Right lung (tissue), 10 donors: ENCODE results near the gene HMG20B. TPM values are rescaled to one million over a fixed set of nuclear protein-coding genes. Genes with fewer than 3 reads are reported as not detected.
"Not testable (repeated sequence)": the region's sequence is repeated elsewhere in the genome, so short reads cannot be mapped to it uniquely, and the experiment has no call there.

Experiments
- DNase-seq, 2 donors: peaks; one replicate each; pipeline ENCODE4 v3.0.0-alpha.2; 2013
- long read RNA-seq, 8 donors: transcript quantifications; one replicate each; lab custom pipeline, GENCODE V29; 2026
- polyA plus RNA-seq, 5 donors: library from polyadenylated mRNA; unstranded; fragments of 120-200 nt; gene quantifications; one replicate each; pipeline versions ENCODE4 v1.2.1 to v1.2.3, GENCODE V29; 2013; ENCODE audit warnings: inconsistent platforms in 1 of 5, low replicate concordance in 1 of 5; ENCODE audit not compliant: insufficient read length in 5 of 5, insufficient read depth in 1 of 5

The HMG20B gene
- polyA plus RNA-seq: 100 to 1,000 TPM in 1 of 5 donors, 10 to 100 TPM in 4; 72.5 to 129 (median 85.3) TPM
- long read RNA-seq, donor 1, transcript HMG20B-202 (10 exons, 1,596 nt): major isoform, 40 of 97 reads
- long read RNA-seq, donor 1, transcript HMG20B-209 (3 exons, 806 nt): minor isoform, 12 of 97 reads
- long read RNA-seq, donor 1, partial matches to known transcripts: 22 of 97 reads
- long read RNA-seq, donor 1, other reads (novel, unspliced or antisense): 20 of 97 reads
- long read RNA-seq, donor 2, transcript HMG20B-202 (10 exons, 1,596 nt): major isoform, 25 of 33 reads
- long read RNA-seq, donor 2, partial matches to known transcripts: 5 of 33 reads
- long read RNA-seq, donor 2, other reads (novel, unspliced or antisense): 0 of 33 reads
- long read RNA-seq, donor 3, transcript HMG20B-202 (10 exons, 1,596 nt): major isoform, 25 of 55 reads
- long read RNA-seq, donor 3, transcript HMG20B-209 (3 exons, 806 nt): minor isoform, 7 of 55 reads
- long read RNA-seq, donor 3, partial matches to known transcripts: 19 of 55 reads
- long read RNA-seq, donor 3, other reads (novel, unspliced or antisense): 0 of 55 reads
- long read RNA-seq, donor 4, transcript HMG20B-202 (10 exons, 1,596 nt): major isoform, 14 of 23 reads
- long read RNA-seq, donor 4, transcript HMG20B-209 (3 exons, 806 nt): minor isoform, 5 of 23 reads
- long read RNA-seq, donor 4, partial matches to known transcripts: 0 of 23 reads
- long read RNA-seq, donor 4, other reads (novel, unspliced or antisense): 0 of 23 reads
- long read RNA-seq, donor 5, transcript HMG20B-202 (10 exons, 1,596 nt): major isoform, 35 of 83 reads
- long read RNA-seq, donor 5, transcript HMG20B-209 (3 exons, 806 nt): minor isoform, 7 of 83 reads
- long read RNA-seq, donor 5, partial matches to known transcripts: 24 of 83 reads
- long read RNA-seq, donor 5, other reads (novel, unspliced or antisense): 11 of 83 reads
- long read RNA-seq, donor 6, transcript HMG20B-209 (3 exons, 806 nt): minor isoform, 7 of 68 reads
- long read RNA-seq, donor 6, transcript HMG20B-202 (10 exons, 1,596 nt): major isoform, 43 of 68 reads
- long read RNA-seq, donor 6, partial matches to known transcripts: 15 of 68 reads
- long read RNA-seq, donor 6, other reads (novel, unspliced or antisense): 0 of 68 reads
- long read RNA-seq, donor 7, transcript HMG20B-202 (10 exons, 1,596 nt): major isoform, 40 of 53 reads
- long read RNA-seq, donor 7, partial matches to known transcripts: 7 of 53 reads
- long read RNA-seq, donor 7, other reads (novel, unspliced or antisense): 0 of 53 reads
- long read RNA-seq, donor 8, transcript HMG20B-202 (10 exons, 1,596 nt): major isoform, 22 of 30 reads
- long read RNA-seq, donor 8, partial matches to known transcripts: 0 of 30 reads
- long read RNA-seq, donor 8, other reads (novel, unspliced or antisense): 5 of 30 reads

GRCh38 chr19:3572855-3573161, at the start of gene HMG20B:
TSS of gene HMG20B (plus strand) at chr19:3572944. CDS start at chr19:3573310, 366 bp downstream.
- DNase-seq: no peak

DNA sequence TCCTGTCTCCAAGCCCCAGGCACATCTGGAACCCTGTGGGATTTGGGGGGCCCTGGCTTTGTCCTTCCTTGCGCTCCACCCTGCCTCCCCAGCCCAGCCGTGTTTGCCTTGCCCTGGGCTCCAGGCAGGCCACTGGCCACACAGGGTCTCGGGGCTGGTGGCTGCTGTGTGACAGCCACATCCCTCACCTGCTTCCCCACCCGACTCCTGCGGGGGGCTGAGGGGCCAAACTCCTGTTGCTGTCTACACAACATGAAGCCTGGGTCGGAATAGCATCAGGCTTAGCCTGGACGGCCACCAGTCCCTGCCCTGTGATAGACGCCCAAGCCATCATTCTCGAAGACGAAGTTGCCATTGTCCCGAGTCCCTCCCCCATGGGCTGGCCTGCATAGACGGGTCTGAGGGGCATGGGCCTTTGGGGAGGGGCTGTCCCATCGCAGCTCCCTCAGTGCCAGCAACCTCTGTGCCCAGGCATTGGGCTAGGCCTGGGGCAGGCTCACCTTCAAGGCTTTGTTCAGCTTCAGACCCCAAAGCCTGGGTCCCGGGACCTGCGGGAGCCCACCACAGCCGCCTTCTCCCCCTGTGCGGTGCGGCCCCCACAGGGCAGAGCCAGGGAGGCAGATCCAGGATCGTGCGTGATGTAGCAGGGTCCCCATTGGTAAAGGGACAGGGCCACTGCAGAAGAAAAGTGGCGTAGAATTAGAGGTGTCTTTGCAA, 49.2 kb upstream of the HMG20B start:
- DNase-seq: no peak

DNA sequence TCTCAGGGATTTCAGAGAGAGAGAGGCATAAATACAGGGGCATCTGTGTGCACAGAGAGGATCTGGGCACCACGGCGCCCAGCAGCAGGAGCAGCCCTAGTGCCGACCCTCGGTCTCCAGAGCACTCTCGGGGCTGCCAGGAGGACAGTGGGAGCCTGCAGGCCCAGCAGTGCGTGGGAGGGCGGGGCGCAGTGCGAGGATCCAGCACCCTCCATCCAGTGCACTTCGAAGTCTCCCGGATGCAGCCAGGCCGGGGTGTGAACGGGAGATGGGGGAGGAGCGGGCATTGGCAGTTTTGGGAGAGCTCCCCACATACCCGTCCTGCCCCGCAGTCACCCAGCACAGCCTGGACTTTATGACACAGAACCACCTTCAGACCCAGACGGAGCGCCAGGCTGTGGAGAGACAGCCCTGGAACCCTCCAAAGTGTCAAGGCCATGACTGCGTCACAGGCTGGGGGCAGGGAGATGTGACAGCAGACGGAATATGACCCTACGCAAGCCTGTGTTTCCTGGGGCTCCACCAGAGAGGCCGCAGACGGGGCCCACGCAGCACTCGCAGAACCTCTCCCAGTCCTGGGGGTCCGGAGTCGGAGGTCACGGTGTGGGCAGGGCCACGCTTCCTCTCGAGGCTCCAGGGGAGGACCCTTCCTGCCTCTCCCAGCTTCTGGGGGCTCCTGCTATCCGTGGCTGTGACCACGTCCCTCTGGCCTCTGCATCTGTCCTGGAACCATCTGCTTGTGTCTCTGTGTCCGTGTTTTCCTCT, 48.5 kb upstream of the HMG20B start:
- DNase-seq: no peak

- no peak for DNase-seq
Measured at GRCh38 chr19:3524904-3525451, 47.8 kb upstream of the HMG20B start.

DNA sequence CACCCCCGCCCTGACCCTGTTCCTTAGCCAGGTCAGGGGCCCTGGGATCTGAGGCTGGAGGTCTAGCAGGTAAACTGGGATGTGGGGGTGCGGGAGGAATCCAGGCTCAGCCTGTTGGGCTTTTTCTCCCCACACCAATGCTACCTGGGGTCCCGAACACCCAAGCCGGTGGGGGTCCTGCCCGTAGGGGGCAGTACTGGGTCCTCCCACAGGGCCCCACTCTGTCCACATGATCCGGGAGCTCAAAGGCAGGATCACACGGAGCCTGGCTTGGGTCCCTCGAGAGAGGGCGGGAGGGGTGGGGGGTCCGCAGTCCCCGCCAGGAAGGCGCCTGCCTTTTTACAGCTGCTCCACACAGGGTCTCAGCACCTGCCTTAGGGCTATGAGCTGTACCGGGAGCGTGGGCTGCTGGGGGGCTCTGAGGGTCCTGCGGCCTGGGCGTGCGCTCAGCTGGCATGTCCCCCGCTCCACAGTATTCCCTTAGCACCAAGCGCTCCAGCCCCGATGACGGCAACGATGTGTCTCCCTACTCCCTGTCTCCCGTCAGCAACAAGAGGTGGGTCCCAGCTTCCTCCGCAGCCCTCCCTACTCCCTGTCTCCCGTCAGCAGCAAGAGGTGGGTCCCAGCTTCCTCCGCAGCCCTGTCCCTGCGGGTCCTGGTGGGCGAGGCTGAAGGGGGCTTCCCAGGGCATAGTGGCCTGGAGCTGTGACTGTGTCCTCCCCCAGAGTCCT, 46.1 kb upstream of the HMG20B start:
- no peak for DNase-seq

GRCh38 chr19:3527238-3527910, 45.4 kb upstream of the HMG20B start:
- DNase-seq: no peak

GRCh38 chr19:3528080-3528479, 44.7 kb upstream of the HMG20B start:
- DNase-seq: no peak

GRCh38 chr19:3528539-3529211, 44.1 kb upstream of the HMG20B start:
- DNase-seq: no peak

DNA sequence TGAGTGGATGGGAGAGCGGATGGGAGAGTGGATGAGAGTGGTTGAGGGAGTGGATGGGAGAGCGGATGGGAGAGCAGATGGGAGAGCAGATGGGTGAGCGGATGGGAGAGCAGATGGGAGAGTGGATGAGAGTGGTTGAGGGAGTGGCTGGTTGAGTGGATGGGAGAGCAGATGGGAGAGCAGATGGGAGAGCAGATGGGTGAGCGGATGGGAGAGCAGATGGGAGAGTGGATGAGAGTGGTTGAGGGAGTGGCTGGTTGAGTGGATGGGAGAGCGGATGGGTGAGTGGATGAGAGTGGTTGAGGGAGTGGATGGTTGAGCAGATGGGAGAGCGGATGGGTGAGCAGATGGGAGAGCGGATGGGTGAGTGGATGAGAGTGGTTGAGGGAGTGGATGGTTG, 43.4 kb upstream of the HMG20B start:
- DNase-seq: not testable (repeated sequence)

DNA sequence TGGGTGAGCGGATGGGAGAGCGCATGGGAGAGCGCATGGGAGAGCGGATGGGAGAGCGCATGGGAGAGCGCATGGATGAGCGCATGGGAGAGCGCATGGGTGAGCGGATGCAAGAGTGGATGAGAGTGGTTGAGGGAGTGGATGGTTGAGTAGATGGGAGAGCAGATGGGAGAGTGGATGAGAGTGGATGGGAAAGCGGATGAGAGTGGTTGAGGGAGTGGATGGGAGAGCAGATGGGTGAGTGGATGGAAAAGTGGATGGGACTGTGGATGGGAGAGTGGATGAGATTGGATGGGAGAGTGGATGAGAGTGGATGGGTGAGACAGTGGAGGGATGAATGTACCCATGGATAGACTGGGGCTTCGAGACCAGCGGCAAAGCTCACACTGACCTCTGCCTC, 42.4 kb upstream of the HMG20B start:
- DNase-seq: no peak

DNA sequence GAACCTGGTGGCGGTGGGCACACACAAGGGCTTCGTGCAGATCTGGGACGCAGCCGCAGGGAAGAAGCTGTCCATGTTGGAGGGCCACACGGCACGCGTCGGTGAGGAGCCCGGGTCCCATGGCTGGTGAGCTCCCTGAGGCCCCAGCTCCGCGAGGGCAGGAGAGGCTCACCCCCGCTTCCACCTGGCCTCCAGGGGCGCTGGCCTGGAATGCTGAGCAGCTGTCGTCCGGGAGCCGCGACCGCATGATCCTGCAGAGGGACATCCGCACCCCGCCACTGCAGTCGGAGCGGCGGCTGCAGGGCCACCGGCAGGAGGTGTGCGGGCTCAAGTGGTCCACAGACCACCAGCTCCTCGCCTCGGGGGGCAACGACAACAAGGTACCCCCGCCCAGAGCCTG, 41.0 kb upstream of the HMG20B start:
- DNase-seq: no peak

DNA sequence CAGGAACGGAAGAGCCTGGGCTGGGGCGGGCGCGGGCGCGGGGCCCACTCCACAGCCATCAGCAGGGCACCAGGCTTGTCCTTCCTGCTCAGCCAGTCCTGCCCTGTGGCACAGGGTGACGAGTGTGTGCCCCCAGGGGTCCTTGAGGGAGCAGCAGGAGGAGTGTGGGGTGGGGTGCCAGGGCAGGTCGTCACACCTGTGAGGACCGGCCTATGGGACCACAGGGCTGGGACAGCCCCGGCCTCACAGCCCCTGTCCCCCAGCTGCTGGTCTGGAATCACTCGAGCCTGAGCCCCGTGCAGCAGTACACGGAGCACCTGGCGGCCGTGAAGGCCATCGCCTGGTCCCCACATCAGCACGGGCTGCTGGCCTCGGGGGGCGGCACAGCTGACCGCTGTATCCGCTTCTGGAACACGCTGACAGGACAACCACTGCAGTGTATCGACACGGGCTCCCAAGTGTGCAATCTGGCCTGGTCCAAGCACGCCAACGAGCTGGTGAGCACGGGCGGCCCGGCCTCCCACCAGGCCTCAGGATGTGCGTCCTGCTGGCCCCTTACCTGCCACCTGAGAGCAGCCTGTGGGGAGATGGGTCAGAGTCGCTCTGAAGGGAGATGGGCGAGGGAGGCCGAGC, 40.5 kb upstream of the HMG20B start:
- DNase-seq: no peak

DNA sequence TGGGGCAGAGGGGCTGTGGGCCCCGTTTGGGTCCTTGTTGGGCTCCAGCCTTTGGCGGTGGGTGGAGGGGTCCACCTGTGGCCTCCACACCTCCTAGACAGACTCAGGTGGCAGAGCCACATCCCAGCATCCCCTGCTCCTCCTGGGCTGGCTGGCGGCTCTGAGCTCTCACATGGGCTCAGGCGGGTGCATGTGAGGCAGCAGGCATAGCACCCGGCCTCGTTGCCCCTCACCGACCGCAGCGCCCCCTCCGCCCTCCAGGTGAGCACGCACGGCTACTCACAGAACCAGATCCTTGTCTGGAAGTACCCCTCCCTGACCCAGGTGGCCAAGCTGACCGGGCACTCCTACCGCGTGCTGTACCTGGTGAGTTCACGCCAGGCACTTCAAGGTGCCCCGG, 39.7 kb upstream of the HMG20B start:
- no peak for DNase-seq

DNA sequence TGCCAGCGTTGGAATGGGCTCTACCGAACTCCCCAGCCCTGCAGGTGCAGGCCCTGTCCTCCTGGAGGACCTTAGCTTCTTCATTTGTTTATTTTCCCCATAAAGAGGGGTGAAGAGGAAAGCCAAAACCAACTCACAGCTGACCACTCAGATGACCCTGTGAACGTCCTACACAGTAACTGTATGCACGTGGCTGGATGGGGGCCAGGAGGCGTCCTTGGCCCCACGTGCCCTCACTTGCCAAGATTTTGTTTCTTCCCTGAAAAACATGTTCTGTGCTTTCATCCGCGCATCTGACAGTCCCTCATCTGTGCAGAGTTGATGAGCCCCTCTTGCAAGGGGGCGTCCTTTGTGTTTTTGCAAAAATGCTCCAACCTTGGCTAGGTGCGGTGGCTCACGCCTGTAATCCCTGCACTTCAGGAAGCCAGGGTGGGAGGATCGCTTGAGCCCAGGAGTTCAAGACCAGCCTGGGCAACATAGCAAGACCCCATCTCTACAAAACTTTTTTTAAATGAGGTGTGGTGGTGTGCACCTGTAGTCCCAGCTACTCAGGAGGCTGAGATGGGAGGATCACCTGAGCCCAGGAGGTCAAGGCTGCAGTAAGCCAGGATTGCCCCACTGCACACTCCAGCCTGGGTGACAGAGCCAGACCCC, 39.1 kb upstream of the HMG20B start:
- no peak for DNase-seq

DNA sequence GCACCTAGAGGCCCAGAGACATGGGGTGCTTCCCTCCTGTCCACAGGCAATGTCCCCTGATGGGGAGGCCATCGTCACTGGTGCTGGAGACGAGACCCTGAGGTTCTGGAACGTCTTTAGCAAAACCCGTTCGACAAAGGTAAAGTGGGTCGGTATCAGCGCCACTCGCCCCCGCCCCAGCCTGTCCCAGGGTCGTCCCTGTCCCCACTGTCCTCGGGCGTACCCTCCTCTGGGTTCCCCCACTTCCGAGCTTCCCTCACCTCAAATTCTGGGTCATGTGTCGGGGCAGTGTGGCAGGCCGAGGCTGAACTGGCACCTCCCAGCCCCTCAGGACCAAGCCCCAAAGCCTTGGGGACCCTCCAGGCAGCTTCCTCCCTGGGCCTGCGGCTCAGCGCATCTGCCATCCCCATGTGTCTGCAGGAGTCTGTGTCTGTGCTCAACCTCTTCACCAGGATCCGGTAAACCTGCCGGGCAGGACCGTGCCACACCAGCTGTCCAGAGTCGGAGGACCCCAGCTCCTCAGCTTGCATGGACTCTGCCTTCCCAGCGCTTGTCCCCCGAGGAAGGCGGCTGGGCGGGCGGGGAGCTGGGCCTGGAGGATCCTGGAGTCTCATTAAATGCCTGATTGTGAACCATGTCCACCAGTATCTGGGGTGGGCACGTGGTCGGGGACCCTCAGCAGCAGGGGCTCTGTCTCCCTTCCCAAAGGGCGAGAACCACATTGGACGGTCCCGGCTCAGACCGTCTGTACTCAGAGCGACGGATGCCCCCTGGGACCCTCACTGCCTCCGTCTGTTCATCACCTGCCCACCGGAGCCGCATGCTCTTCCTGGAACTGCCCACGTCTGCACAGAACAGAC, 38.1 kb upstream of the HMG20B start:
- DNase-seq: no peak

DNA sequence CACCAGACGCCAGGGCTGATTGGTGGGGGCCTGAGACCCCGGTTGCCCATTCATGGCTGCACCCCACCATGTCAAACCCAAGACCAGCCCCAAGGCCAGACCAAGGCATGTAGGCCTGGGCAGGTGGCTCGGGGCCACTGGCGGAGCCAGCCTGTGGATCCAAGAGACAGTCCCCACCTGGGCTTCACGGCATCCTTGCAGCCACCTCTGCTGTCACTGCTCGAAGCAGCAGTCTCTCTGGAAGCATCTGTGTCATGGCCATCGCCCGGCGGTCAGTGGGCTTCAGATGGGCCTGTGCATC, 37.6 kb upstream of the HMG20B start:
- DNase-seq: no peak
